Measurements from ENCODE around the gene RASAL3. TPM values are rescaled to one million over a fixed set of nuclear protein-coding genes. Genes with fewer than 3 reads are reported as not detected.
"Not testable (repeated sequence)": the region's sequence is repeated elsewhere in the genome, so short reads cannot be mapped to it uniquely, and the experiment has no call there.

The RASAL3 gene
- total RNA-seq, 1 donor from 2014 or later, result not detected

GRCh38 chr19:15476325-15476724 lies 12.0 kb upstream of the RASAL3 start:
- no peak for DNase-seq (ENCODE audit: low read depth)
- Histone ChIP-seq H3K36me3 (ENCODE audit: control insufficient read depth, insufficient read depth, low read length) (no peaks in the 10 kb centered on the region), H3K27me3 (ENCODE audit: control insufficient read depth, insufficient read depth, low read length) (peaks cover 5% of the 10 kb centered on the region), H3K4me3 (ENCODE audit: low read depth, low read length) (no peak overlapping the region)
- TF ChIP-seq, protein P1, sequence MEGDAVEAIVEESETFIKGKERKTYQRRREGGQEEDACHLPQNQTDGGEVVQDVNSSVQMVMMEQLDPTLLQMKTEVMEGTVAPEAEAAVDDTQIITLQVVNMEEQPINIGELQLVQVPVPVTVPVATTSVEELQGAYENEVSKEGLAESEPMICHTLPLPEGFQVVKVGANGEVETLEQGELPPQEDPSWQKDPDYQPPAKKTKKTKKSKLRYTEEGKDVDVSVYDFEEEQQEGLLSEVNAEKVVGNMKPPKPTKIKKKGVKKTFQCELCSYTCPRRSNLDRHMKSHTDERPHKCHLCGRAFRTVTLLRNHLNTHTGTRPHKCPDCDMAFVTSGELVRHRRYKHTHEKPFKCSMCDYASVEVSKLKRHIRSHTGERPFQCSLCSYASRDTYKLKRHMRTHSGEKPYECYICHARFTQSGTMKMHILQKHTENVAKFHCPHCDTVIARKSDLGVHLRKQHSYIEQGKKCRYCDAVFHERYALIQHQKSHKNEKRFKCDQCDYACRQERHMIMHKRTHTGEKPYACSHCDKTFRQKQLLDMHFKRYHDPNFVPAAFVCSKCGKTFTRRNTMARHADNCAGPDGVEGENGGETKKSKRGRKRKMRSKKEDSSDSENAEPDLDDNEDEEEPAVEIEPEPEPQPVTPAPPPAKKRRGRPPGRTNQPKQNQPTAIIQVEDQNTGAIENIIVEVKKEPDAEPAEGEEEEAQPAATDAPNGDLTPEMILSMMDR (IDR thresholded peaks at IDR 0.05; ENCODE audit: insufficient read depth, low read length, poor library complexity, severe bottlenecking), result no peak

- H3K4me3 ChIP-seq (ENCODE audit: low read depth, low read length), result no peak overlapping the region
- TF ChIP-seq, protein P1 (IDR thresholded peaks at IDR 0.05; ENCODE audit: insufficient read depth, low read length, poor library complexity, severe bottlenecking), result no peak
- no peaks in the 10 kb centered on the region for H3K36me3 ChIP-seq (ENCODE audit: control insufficient read depth, insufficient read depth, low read length)
- peaks cover 6% of the 10 kb centered on the region for H3K27me3 ChIP-seq (ENCODE audit: control insufficient read depth, insufficient read depth, low read length)
- no peak for DNase-seq (ENCODE audit: low read depth)
Observed at GRCh38 chr19:15475611-15476010, 11.3 kb upstream of the RASAL3 start.

- H3K27me3 ChIP-seq (ENCODE audit: control insufficient read depth, insufficient read depth, low read length), result peaks cover 6% of the 10 kb centered on the region
- TF ChIP-seq, protein P1 (IDR thresholded peaks at IDR 0.05; ENCODE audit: insufficient read depth, low read length, poor library complexity, severe bottlenecking), result no peak
- no peaks in the 10 kb centered on the region for H3K36me3 ChIP-seq (ENCODE audit: control insufficient read depth, insufficient read depth, low read length)
- no peak for DNase-seq (ENCODE audit: low read depth)
- H3K4me3 ChIP-seq (ENCODE audit: low read depth, low read length), result no peak overlapping the region
Observed at GRCh38 chr19:15475169-15475568, 10.8 kb upstream of the RASAL3 start.

GRCh38 chr19:15473821-15474220 lies 9.5 kb upstream of the RASAL3 start:
- H3K27me3 ChIP-seq (ENCODE audit: control insufficient read depth, insufficient read depth, low read length), result peaks cover 18% of the 10 kb centered on the region
- not testable (repeated sequence) for DNase-seq (ENCODE audit: low read depth); H3K36me3 ChIP-seq (ENCODE audit: control insufficient read depth, insufficient read depth, low read length); H3K4me3 ChIP-seq (ENCODE audit: low read depth, low read length)

DNA sequence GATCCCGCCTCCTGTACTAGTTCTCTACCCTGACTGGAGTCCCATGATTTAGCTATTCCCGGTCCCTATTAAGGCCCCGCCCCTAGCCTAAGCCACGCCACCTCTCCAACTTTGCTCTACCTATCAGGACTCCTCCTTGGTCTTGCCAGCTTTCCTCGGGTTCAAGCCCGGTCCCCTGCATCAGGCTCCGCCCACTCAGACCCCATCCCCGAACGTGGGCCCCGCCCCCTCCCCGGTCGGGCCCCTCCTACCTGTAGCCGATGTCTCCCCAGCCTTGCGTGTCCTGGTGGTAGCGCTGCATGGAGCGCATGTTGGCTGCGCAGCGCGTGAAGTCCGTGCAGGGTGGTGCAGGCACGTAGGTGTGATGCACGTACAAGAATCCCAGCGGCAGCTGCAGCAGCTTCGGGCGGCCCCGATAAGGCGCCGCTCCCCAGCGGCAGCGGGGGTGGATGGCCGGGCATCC lies 7.3 kb upstream of the RASAL3 start:
- H3K27me3 ChIP-seq (ENCODE audit: control insufficient read depth, insufficient read depth, low read length), result peaks cover 19% of the 10 kb centered on the region
- TF ChIP-seq, protein P1 (IDR thresholded peaks at IDR 0.05; ENCODE audit: insufficient read depth, low read length, poor library complexity, severe bottlenecking), result no peak
- no peak for DNase-seq (ENCODE audit: low read depth)

GRCh38 chr19:15469513-15470297 lies 5.4 kb upstream of the RASAL3 start:
- TF ChIP-seq, protein P1 (IDR thresholded peaks at IDR 0.05; ENCODE audit: insufficient read depth, low read length, poor library complexity, severe bottlenecking), result no peak
- Histone ChIP-seq H3K4me3 (ENCODE audit: low read depth, low read length) (no peak overlapping the region), H3K36me3 (ENCODE audit: control insufficient read depth, insufficient read depth, low read length) (no peaks in the 10 kb centered on the region), H3K27me3 (ENCODE audit: control insufficient read depth, insufficient read depth, low read length) (peaks cover 20% of the 10 kb centered on the region)
- DNase-seq (ENCODE audit: low read depth), result no peak

More for the DNA sequence above, 7.3 kb upstream of the RASAL3 start:
- Histone ChIP-seq H3K4me3 (ENCODE audit: low read depth, low read length) (no peak overlapping the region), H3K36me3 (ENCODE audit: control insufficient read depth, insufficient read depth, low read length) (no peaks in the 10 kb centered on the region)

Data from kidney epithelial cell (primary cell).